ENCODE measurements around the gene PARP6.

- TF ChIP-seq POLR2AphosphoS5 (IDR thresholded peaks at IDR 0.05; ENCODE audit: low read depth, low read length) (no peak), TAF1 (IDR thresholded peaks at IDR 0.05; ENCODE audit: low read depth, low read length) (no peak), POLR2A (IDR thresholded peaks at IDR 0.05; ENCODE audit: low read depth, low read length) (no peak)
Observed at GRCh38 chr15:72271895-72272212, 500 bp downstream of the PARP6 start.
